ENCODE data around the gene ACOT4.
"Not testable (repeated sequence)": the region's sequence is repeated elsewhere in the genome, so short reads cannot be mapped to it uniquely, and the experiment has no call there.

The ACOT4 gene, protein sequence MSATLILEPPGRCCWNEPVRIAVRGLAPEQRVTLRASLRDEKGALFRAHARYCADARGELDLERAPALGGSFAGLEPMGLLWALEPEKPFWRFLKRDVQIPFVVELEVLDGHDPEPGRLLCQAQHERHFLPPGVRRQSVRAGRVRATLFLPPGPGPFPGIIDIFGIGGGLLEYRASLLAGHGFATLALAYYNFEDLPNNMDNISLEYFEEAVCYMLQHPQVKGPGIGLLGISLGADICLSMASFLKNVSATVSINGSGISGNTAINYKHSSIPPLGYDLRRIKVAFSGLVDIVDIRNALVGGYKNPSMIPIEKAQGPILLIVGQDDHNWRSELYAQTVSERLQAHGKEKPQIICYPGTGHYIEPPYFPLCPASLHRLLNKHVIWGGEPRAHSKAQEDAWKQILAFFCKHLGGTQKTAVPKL

DNA sequence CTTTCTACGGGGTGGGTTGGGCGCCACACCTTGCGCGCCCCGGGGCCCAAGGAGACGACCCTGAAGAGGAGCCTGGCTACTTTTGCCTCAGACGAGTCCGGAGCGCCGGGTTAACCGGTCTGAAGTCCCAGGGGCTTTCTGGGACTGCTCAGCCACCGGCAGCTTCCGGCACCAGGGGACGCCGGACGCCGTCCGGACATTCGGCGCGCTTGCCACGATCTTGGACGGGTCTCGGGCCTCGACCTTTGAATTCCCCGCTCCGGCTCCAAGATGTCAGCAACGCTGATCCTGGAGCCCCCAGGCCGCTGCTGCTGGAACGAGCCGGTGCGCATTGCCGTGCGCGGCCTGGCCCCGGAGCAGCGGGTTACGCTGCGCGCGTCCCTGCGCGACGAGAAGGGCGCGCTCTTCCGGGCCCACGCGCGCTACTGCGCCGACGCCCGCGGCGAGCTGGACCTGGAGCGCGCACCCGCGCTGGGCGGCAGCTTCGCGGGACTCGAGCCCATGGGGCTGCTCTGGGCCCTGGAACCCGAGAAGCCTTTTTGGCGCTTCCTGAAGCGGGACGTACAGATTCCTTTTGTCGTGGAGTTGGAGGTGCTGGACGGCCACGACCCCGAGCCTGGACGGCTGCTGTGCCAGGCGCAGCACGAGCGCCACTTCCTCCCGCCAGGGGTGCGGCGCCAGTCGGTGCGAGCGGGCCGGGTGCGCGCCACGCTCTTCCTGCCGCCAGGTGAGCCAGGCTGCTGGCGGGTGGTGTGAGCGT, at the start of gene ACOT4:
Gene ACOT4, plus strand, starts transcription at position 184 of the 760 bp plus-strand sequence. Its CDS starts 87 bp downstream, at position 271.
- peak; percentile 66 for DNase-seq

DNA sequence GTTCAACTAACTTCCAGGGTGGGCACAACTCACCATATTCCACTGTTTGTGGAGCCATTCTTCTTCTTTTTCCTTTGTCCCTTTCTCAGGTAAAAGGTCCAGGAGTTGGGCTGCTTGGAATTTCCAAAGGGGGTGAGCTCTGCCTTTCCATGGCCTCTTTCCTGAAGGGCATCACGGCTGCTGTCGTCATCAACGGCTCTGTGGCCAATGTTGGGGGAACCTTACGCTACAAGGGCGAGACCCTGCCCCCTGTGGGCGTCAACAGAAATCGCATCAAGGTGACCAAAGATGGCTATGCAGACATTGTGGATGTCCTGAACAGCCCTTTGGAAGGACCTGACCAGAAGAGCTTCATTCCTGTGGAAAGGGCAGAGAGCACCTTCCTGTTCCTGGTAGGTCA, 48.7 kb upstream of the ACOT4 start:
- not testable (repeated sequence) for DNase-seq

DNA sequence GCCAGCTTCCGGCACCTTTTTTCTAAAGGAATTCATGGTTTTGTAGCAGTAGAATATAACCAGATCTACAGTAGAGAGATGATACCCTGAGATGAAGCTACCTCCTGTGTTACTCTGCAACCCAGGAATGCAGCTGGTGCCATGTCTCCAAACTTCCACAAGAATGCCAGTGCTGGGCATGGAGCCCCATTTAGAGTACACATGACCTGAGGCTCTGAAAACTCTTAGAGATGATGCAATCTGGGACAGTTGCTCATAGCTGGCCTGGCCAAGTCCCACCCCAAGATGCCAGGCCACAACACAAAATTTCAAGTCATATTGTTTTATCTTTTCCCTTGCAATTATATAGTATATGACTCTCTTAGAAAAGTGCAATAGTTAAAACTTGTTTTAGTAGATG, 46.3 kb upstream of the ACOT4 start:
- not testable (repeated sequence) for DNase-seq

DNA sequence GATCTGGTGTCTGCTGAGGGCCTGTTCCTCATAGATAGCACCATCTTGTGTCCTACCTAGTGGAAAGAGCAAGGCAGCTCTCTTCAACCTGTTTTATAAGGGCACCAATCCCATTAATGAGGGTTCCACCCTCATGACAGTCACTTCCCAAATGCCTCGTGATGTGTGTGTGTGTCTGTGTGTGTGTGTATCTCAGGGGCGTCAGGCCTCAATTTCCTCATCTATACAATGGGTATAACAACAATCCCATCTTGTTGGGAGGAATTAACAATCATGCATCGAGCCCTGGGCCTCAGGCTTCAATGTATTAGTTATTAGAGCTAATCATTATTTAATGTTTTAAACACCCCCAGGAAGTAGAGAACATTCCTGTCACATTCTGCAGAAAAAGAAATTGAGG, 42.6 kb upstream of the ACOT4 start:
- DNase-seq: not testable (repeated sequence)

DNA sequence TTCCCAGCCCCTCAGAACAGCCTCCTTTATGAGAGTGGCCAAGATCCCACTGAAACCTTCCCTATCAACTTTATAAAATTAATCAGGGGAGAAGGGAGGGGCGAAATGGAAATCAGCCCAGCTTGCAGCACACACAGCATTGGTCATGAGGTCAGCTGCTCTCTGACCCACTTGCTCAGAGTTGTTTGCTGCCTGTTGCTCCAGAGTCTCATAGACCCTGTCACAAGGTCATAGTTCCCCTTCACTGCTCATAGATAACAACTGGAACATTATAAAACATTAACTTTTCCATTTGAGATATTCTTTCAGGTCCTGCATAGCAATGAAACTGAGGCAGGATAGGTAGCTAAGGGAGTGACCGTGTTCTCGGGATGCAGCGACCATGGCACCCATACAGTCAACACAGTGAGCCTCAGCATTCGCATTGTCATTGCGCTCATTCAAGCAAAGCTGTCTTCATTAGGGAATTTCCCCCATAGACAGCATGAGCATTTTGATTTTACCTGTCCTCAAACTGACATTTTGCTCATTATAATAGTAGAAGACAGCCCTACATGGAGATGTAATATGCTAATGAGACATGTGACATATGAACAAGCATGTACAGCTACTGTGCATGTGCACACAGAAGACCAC, 41.7 kb upstream of the ACOT4 start:
- not testable (repeated sequence) for DNase-seq

DNA sequence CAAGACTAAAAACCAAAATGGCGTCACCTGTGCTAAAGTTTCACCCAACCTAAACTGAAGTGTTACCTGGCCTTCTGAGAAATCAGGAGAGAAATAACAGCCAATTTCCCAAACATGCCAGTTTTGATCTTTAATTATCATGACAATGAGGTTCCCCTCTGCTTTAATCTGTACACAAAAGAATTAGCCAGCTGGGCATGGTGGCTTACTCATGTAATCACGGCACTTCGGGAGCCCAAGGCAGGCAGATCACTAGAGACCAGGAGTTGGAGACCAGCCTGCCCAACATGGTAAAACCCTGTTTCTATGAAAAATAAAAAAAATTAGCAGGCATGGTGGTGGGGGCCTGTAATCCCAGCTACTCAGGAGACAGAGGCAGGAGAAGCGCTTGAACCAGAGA, 37.8 kb upstream of the ACOT4 start:
- no peak for DNase-seq

DNA sequence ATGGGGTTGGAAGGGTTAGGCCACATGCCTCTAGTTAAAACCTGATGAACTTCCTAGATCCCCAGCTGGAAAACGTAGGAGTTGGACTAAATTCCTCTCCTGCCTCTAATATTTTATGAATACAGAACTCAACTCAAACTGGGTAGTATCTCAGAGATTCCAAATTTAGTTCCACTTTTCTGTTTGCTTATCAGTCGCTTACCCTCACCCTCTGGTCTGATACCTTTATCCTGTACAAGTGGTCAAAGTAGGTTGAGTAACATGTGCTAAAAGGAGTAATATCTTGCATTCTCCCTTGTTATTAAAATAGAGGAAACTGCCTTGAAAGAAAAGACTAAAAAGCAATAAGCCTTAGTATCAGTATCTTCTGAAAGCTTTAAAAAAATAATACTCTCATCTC, 34.5 kb upstream of the ACOT4 start:
- not testable (repeated sequence) for DNase-seq

DNA sequence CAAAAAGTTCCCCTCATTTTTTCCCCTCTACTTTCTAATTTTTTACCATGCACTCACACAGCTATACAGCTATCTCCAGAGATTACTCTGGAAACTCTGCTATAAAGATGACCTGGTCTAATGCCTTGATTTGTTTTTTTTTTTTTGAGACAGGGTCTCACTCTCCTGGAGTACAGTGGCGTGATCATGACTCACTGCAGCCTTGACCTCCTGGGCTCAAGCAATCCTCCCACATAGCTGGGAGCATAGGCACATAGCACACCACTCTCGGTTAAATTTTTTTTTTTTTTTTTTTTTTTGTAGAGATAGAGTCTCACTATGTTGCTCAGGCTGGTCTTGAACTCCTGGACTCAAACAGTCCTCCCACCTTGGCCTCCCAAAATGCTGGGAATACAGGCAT, 33.4 kb upstream of the ACOT4 start:
- not testable (repeated sequence) for DNase-seq

DNA sequence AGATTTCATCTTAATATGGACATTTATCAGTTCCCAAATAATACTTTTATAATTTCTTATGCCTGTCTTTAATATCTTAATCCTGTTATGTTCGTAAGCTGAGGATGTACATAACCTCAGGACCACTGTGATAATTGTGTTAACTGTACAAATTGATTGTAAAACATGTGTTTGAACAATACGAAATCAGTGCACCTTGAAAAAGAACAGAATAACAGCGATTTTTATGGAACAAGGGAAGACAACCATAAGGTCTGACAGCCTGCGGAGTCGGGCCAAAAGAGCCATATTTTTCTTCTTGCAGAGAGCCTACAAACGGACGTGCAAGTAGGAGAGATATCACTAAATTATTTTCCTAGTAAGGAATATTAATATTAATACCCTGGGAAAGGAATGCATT, 29.4 kb upstream of the ACOT4 start:
- DNase-seq: not testable (repeated sequence)

DNA sequence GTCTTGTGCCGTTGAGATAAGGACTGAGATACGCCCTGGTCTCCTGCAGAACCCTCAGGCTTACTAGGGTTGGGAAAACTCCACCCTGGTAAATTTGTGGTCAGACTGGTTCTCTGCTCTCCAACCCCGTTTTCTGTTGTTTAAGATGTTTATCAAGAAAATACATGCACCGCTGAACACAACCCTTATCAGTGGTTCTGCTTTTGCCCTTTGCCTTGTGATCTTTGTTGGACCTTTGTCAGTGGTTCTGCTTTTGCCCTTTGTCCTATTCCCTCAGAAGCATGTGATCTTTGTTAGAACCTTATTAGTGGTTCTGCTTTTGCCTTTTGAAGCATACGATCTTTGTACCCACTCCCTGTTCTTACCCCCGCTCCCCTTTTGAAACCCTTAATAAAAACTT, 29.0 kb upstream of the ACOT4 start:
- DNase-seq: not testable (repeated sequence)

DNA sequence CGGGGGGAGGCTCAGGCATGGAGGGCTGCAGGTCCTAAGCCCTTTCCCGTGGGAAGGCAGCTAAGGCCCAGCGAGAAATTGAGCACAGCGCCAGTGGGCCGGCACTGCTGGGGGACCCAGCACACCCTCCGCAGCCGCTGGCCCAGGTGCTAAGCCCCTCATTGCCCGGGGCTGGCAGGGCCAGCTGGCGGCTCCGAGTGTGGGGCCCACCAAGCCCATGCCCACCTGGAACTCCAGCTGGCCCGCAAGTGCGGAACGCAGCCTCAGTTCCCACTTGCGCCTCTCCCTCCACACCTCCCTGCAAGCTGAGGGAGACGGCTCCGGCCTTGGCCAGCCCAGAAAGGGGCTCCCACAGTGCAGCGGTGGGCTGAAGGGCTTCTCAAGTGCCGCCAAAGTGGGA, 25.2 kb upstream of the ACOT4 start:
- not testable (repeated sequence) for DNase-seq

DNA sequence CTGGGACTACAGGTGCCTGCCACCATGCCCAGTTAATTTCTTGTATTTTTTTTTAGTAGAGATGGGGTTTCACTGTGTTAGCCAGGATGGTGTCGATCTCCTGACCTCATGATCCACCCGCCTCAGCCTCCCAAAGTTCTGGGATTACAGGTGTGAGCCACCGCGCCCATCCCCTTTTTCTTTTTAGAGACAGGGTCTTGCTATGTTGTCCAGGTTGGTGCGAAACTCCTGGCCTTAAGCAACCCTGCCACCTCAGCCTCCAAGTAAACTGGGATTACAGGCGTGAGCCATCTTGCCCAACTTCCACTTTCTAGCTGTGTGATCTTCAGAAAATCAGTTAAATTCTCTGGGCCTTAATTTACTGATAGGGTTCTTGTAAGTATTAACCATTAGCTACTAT, 24.7 kb upstream of the ACOT4 start:
- not testable (repeated sequence) for DNase-seq

DNA sequence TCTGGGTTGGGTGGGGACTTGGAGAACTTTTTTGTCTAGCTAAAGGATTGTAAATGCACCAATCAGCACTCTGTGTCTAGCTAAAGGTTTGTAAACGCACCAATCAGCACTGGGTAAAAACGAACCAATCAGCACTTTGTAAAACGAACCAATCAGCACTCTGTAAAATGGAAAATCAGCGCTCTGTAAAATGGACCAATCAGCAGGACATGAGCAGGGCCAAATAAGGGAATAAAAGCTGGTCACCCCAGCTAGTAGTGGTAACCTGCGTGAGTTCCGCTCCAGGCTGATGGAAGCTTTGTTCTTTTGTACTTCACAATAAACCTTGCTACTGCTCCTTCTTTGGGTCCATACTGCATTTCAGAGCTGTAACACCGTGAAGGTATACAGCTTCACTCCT, 24.3 kb upstream of the ACOT4 start:
- DNase-seq: no peak

DNA sequence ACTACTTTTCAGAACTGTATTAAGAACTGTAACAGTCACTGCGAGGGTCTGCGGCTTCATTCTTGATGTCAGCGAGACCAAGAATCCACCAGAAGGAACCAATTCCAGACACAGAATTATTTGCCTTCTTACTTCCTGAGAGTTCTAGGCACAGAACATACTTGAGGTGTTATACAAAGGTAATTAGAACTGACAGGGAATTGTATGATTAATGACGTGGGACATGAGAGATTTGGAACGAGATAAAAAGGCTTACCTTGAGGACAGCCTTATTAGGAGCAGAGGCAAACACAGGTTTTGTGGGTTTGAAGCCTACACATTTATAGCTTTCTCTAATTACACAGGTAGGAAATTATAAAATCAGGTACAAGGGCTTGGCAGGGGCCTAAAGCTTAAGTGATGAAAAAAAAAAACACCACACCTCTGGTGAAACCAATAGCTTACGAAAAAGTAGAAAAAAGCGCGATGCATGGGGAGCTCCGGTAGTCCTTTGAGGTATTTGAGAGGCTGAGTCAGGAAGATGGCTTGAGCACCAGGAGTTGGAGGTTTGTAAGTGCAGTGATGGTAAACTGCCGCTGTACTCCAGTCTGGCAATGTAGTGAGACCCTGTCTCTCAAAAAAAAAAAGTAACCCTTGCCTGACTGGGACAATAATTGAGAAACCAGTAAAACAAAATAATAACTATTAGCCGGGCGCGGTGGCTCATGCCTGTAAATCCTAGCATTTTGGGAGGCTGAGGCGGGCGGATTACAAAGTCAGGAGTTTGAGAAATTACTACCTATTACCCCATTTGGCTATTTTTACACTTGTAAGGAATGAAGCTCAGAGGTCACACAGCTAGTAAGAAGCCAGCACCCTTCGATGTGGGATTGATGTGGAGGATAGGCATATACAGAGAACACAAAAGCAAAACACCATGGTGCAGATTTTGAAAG, 23.5 kb upstream of the ACOT4 start:
- DNase-seq: peak; percentile 26

DNA sequence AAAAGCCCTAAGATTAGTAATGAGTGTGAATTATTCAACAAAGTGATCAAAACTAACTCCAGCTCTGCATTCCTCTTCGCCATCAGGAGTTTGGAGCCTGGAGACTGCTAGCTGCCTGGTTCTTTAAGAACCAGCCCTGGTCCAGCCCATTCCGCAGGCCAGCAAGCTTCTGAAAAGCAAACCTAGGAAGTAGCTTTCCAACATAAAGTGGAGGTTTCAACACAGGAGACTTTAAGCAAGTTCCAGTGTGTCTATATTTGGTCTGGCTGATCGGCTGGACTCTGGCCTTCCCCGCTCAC, 22.8 kb upstream of the ACOT4 start:
- DNase-seq: not testable (repeated sequence)

DNA sequence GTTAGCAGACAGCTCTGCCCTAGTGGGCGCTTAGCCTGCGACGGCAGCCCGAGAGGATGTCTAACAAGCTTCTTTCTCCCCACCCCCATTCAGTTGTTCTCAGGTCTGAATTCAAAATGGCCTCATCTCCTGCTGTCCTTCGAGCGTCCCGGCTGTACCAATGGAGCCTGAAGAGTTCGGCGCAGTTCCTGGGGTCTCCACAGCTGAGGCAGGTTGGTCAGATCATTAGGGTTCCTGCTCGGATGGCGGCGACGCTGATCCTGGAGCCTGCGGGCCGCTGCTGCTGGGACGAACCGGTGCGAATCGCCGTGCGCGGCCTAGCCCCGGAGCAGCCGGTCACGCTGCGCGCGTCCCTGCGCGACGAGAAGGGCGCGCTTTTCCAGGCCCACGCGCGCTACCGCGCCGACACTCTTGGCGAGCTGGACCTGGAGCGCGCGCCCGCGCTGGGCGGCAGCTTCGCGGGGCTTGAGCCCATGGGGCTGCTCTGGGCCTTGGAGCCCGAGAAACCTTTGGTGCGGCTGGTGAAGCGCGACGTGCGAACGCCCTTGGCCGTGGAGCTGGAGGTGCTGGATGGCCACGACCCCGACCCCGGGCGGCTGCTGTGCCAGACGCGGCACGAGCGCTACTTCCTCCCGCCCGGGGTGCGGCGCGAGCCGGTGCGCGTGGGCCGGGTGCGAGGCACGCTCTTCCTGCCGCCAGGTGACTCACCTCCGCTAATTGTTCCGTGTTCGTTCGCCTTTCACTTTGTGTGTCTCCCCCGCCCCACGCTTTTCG, 22.3 kb upstream of the ACOT4 start, which contains the start of gene ACOT2:
Gene ACOT2, plus strand, starts transcription at position 29 of the 774 bp plus-strand sequence. Its CDS starts 28 bp downstream, at position 57.
- DNase-seq: peak; percentile 82

DNA sequence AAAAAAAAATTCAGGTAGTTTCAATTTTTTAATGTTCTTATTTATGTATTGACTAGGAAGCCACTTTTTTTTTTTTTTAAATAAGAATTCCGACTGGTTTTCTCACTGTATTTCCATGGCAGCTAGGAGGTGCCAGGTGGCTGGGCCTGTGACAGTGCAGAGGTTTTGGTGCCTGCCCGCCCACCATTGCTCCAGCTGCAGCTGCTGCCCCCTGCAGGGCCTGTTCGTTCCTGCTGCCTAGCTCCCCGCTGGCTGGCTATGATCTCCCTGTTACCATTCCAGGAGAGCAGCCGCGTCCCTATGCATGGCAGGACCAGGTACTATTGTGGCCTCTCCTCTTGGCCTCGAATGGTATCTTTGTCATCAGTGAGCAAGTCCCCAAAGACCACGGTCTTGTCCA, 20.8 kb upstream of the ACOT4 start:
- peak; percentile 76 for DNase-seq

DNA sequence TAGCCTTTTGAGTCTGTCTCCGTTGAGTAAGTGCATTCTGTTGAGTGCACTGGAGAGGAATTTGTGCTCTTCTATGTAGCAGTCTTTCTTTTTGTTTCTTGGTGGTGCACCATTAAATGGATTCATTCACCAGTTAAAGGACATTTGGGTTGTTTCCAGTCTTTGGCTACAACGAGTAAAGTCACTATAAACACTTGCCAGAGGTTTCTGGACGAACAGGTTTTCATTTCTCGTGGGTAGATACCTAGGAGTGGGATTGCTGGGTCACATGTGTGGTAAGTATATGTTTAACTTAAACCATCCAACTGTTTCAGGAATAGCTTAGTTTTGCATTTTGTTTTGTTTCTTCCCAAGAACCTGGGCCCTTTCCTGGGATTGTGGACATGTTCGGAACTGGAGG, 18.6 kb upstream of the ACOT4 start:
- DNase-seq: not testable (repeated sequence)

DNA sequence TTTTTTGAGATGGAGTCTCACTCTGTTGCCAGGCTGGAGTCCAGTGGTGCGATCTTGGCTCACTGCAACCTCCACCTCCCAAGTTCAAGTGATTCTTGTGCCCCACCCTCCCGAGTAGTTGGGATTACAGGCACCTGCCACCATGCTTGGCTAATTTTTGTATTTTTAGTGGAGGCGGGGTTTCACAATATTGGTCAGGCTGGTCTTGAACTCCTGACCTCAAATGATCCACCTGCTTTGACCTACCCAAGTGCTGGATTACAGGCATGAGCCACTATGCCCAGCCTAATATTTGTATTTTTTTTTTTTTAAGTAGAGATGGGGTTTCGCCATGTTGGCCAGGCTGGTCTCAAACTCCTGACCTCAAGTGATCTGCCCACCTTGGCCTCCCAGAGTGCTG, 17.9 kb upstream of the ACOT4 start:
- DNase-seq: not testable (repeated sequence)

DNA sequence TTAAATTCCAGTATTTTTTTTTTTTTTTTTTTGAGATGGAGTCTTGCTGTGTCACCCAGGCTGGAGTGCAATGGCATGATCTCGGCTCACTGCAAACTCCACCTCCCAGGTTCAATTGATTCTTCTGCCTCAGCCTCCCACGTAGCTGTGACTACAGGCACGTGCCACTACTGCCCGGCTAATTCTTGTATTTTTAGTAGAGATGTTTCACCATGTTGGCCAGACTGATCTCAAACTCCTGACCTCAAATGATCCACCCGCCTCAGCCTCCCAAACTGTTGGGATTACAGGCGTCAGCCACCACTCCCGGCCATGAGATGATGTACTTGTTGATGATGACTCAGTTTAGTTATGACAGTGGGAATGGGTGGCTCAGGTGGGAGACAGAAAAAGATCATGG, 17.4 kb upstream of the ACOT4 start:
- DNase-seq: not testable (repeated sequence)

DNA sequence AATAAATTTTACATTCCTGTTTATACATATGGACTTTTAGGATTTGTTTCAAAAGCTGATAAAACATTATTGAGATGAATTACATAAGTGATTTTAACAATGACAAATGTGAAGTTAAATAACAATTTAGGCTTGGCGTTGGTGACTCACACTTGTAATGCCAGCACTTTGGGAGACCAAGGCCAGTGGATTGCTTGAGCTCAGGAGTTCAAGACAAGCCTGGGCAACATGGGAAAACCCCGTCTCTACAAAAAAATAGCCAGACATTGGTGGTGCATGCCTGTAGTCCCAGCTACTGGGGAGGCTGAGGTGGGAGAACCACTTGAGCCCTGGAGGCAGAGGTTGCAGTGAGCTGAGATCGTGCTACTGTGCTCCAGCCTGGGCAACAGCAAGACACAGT, 15.3 kb upstream of the ACOT4 start:
- DNase-seq: no peak

DNA sequence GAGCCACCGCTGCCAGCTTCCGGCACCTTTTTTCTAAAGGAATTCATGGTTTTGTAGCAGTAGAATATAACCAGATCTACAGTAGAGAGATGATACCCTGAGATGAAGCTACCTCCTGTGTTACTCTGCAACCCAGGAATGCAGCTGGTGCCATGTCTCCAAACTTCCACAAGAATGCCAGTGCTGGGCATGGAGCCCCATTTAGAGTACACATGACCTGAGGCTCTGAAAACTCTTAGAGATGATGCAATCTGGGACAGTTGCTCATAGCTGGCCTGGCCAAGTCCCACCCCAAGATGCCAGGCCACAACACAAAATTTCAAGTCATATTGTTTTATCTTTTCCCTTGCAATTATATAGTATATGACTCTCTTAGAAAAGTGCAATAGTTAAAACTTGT, 14.5 kb upstream of the ACOT4 start:
- DNase-seq: not testable (repeated sequence)

All from CD4-positive, alpha-beta T cell treated with Interleukin-12 subunit alpha and Interleukin-12 subunit beta, for 1 hour (primary cell).